Stimulated activated naive CD4-positive, alpha-beta T cell treated with Interleukin-2 at 50 U/mL for 16 hours (primary cell): Measurements from ENCODE around the gene RIPOR3.
A peak's percentile ranks its signal among the peaks of the same experiment; 100 is the strongest.

Experiments used
- DNase-seq: peaks from one replicate; lab custom pipeline; 2025; lab: John Stamatoyannopoulos, UW

The RIPOR3 gene

GRCh38 chr20:50589548-50590347 is 101.6 kb downstream of the RIPOR3 start:
- no peak for DNase-seq

DNA sequence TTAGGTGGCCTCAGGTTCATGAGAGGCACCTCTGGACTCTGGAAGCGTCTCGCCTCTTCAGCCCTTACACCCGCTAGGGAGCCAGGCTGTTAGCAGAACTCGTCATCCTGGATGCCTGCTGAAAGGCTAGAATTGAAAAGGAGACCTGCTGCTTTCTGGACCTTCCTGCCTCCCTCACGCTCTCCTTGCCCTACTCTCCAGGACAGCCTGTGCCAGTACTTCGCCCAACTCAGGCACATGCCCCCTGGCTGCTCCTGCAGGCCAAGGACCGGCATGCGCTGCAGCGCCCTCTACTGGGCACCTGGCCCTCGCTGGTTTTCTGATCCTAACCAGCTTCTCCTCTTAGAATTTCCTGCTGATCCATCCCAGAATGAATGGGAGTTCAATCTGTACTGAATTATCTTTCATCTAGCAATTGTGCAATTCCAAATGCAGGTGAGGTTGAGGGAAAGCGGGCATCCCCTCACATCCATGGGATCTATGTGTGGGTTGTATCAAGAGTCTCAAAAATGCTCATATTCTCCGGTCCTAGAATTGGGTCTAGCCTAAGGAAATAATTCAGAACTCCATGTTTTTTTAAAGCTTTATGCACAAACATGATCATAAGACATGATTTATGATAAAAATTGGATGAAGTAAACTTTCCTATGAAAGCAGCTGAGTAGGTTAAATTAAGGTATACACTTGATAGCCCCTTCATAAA is 103.2 kb downstream of the RIPOR3 start:
- peak; percentile 59 for DNase-seq

DNA sequence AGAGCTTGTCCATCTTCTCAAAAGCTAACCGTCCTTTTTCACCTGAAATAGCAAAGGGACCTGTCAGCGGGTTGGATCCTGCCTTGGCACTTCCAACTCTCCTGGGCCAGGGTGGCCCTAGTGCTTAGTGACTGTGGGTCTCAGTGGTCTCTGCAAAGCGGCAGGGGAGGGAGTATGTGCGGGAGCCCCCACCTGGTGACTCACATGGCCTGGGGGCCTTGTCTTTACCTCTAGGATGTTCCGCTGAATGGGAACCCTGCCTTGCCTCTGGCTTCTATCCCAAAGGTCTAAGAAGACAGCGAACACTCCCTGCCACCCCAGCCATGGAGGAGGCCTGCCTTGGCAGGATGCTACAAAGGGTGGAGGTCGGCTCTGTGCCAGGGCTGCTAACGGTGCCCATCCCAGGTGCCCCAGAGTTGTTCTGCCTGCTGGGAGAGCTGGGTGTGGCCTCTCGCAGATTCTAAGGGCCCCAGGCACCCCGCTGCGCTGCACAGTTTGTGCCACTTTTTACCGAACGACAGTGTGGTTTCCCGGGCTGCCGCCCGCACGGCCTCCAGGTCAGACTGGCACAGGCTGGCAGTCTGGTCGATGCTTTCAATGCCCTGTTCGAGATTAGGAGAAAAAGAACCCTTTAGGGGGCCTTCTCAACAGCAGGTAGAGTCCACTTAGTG is 103.9 kb downstream of the RIPOR3 start:
- no peak for DNase-seq

DNA sequence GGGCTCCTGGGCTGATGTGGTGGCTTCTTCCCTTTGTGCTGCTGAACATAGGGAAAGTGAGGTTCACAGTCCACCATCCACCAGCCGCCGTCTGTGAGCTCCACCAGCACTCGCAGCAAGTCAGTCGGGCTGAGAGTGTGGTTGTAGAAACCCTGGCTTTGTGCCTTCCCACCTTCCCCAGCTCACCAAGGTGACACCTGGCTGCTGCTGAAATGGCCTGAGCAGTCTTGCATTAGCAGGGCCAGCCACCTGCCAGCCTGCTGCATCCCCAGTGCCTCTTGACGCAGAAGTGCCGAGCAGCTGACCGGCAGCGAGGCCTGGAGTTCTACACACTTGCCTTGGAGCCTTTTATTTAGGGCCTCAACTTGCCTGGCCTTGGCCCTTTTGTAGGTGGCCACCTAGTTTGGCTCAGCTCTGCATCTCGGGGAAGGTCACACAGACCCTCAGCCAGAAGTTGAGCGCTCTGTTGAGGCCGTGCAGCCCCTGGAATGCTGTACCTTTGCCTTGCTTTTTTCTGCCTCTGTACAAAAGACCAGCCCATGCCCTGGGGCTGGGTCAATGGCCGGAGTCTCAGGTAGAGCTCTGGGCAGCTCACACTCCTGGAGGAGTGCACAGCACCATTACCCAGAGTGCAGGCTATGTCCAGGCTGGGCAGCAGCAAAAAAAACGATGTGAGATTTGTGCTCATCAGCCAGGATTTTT is 104.7 kb downstream of the RIPOR3 start:
- DNase-seq, result no peak

- DNase-seq, result no peak
These were observed 105.7 kb downstream of the RIPOR3 start for GRCh38 chr20:50585678-50586077.

DNA sequence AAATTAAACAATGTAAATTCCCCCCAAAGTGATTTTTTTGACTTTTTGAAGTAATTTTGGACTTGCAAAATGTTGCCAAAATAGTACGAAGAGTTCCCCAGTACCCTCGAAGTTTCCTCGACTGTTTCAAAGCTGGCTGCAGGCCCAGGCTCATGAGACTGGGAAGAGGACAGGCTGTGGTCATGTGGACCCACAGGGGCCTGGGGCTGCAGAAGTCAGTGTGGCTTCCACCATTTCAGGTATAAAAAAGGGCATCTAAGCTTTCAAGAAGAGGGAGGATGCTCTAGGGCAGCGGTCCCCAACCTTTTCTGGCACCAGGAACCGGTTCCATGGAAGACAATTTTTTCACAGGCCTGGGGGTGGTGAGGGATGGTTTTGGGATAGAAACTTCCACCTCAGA is 106.1 kb downstream of the RIPOR3 start:
- no peak for DNase-seq

- no peak for DNase-seq
These were observed 106.7 kb downstream of the RIPOR3 start for GRCh38 chr20:50584687-50585086.

DNA sequence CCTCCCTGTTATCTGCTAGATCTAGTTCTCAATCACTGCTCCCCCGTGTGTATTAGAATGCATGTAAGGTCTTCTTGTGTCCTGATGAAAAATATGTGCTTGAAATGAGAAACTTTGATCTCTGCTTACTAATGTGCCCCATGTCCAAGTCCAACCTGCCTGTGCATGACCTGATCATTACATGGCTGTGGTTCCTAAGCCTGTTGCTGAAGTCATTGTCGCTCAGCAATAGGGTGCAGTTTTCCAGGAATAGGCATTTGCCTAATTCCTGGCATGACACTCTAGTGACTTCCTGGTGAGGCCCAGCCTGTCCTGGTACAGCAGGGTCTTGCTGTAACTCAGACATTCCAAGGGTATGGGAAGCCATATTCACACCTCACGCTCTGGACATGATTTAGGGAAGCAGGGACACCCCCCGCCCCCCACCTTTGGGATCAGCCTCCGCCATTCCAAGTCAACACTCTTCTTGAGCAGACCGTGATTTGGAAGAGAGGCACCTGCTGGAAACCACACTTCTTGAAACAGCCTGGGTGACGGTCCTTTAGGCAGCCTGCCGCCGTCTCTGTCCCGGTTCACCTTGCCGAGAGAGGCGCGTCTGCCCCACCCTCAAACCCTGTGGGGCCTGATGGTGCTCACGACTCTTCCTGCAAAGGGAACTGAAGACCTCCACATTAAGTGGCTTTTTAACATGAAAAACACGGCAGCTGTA is 107.7 kb downstream of the RIPOR3 start:
- DNase-seq, result no peak

DNA sequence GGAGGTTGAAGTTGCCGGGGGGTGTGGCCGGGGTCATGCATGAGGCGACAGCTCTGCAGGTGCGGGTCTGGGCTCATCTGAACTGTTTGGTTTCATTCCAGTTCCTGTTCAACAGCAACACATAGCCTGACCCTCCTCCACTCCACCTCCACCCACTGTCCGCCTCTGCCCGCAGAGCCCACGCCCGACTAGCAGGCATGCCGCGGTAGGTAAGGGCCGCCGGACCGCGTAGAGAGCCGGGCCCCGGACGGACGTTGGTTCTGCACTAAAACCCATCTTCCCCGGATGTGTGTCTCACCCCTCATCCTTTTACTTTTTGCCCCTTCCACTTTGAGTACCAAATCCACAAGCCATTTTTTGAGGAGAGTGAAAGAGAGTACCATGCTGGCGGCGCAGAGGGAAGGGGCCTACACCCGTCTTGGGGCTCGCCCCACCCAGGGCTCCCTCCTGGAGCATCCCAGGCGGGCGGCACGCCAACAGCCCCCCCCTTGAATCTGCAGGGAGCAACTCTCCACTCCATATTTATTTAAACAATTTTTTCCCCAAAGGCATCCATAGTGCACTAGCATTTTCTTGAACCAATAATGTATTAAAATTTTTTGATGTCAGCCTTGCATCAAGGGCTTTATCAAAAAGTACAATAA is 108.6 kb downstream of the RIPOR3 start:
- DNase-seq, result no peak

DNA sequence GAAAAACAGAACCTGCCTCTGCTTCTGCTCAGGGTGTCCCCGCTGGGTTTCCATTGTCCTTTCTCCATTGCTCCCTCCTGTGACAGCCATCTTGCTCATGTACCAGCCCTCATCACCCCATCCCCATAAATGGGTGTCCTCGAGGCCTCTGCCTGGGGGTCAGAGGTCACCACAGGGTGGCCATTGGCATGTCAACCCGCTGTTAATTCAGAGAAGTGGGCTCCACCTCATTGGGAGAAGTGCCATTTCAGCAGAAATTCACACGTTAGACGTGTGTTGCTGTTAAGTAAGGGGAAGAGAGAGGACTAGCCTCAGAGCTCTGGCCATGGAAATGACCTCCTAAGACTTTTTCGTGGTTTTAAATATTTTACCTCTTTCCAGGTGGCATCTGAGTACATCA is 109.2 kb downstream of the RIPOR3 start:
- no peak for DNase-seq

DNA sequence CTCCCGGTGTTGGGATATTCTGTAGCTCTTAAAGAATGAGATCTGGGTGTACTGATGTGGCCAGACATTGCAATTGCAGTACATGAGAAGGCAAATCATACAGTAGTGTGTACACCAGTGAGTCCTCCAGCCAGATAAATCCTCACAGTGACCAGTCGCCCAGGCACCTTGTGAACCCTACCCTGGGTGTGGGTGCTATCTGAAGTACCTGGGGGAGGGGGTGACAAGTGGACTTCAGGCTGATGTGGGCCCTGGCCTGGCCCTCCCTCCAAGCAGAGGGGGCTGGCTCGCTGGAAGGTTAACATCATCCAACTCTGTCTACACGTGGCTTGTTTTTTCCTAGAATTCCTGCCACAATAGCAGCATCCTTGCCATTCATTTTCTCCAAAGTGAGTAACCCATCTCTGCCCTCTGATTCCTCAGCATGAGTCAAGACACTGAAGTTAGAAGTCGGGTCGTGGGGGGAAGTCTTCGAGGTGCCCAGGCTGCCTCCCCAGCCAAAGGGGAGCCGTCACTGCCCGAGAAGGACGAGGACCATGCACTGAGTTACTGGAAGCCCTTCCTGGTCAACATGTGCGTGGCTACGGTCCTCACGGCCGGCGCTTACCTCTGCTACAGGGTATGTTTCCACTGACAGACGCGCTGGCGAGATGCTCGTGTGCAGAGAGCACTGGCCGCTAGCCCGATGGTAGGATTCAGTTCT is 110.3 kb downstream of the RIPOR3 start:
- DNase-seq, result no peak

DNA sequence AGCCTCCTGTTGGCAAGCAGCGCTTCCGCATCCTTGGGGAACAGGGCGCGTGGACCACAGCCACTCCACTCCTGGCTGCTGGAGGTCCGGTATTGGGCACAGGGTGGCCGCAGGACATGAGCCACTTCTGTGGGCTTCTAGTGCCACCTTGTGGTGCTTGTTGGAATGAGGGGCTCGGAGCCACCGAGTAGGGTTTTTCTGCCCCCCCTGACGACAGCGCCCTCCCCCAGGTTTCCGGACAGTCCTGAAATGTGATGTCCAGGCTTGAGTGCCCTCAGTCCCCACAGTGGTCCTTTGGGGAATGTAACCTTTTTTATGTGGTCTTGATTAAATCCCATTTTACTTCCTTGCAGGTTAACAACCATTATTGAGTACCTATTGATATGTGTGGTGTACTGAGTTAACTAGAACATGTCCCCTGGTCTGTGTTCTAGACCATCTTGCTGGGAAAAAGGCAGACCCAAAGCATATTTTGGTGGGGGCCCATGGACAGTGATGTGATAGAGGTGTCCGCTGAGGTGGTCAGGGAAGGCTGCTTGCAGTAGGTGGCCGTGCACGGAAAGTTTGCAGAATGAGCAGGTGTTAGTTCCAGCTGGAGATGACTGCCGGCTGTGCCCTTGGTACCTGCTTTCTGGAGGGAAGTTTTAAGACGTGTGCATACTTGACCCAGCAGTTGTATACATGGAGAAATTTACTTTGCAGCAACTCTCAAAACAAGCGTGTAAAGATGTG is 111.2 kb downstream of the RIPOR3 start:
- DNase-seq, result no peak

- DNase-seq, result no peak
These were observed 111.8 kb downstream of the RIPOR3 start for GRCh38 chr20:50579511-50579910.

DNA sequence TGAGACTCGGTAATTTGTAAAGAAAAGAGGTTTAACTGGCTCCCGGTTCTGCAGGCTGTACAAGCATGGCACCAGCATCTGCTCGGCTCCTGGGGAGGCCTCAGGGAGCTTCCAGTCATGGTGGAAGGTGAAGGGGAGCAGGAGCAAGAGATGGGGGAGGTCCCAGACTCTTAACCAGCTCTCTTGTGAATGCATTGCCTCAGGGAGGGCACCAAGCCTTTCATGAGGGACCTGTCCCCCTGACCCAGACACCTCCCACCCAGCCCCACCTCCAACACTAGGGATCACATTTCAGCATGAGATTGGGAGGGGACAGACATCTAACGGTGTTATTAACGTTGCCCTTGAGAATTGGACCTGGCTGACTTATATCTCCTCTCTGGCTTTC is 112.6 kb downstream of the RIPOR3 start:
- DNase-seq, result no peak

DNA sequence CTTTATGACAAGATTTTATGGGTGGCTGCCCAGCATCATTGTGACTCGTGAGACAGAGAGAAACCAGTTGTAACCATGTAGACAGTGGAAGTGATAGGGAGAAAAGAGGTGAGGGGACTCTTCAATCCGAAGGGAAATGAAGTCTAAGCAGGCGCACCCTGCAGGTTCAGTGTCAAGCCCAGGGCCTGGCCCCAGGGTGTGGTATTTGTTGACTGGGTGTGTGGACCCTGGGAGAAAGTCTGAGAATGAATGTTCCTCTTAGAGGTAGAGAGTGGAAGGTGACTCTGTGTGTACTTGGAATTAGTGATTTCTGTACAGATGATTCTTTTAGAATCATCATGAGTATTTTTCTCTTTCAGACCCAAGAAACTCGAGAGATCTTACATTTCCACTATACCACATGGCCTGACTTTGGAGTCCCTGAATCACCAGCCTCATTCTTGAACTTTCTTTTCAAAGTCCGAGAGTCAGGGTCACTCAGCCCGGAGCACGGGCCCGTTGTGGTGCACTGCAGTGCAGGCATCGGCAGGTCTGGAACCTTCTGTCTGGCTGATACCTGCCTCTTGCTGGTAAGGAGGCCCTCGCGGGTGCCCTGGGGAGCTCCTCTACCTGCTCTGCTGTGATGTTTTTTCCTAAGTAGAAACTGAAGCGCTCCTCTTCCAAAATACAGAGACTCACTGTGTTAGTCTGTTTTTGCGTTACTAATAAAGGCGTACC is 113.1 kb downstream of the RIPOR3 start:
- no peak for DNase-seq

DNA sequence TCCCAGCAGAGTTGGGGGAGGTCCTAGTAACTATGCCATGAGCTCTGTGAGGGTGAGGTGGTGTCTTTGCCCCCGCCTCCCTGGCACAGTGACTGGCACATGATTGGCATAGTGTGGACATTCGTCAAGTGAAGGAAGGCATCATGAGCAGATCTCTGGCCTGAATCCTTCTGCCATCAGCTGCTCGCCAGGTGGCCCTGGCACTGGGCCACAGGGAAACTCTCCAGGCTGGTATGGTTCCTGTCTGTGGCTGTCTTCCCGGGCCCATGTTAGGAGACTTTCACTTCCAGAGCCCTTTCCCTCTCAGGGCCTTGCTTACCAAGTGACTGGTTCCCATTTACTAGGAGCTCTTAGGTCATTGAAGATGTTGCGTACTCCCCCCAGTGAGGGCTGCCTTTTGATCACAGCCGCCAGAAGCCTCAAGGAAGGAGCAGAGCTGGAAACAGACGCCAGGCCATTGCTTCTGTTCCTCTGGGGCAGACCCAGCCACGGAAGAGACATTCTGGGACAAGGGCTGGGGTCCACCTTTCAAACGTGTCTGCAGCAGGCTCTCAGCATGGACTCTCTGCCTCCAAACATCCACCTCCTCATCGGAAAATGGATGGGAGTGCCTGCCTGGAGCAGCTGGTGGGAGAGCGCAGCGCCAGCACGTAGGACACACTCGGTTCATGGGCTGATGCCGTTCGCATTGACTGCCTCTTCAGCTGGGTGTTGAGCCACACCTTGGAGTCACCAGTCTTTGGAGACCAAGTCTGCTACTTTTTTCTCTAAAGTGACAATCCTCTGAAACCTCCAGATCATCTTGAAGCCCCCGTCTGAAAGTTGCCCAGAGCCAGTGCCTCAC is 113.9 kb downstream of the RIPOR3 start:
- DNase-seq, result no peak

DNA sequence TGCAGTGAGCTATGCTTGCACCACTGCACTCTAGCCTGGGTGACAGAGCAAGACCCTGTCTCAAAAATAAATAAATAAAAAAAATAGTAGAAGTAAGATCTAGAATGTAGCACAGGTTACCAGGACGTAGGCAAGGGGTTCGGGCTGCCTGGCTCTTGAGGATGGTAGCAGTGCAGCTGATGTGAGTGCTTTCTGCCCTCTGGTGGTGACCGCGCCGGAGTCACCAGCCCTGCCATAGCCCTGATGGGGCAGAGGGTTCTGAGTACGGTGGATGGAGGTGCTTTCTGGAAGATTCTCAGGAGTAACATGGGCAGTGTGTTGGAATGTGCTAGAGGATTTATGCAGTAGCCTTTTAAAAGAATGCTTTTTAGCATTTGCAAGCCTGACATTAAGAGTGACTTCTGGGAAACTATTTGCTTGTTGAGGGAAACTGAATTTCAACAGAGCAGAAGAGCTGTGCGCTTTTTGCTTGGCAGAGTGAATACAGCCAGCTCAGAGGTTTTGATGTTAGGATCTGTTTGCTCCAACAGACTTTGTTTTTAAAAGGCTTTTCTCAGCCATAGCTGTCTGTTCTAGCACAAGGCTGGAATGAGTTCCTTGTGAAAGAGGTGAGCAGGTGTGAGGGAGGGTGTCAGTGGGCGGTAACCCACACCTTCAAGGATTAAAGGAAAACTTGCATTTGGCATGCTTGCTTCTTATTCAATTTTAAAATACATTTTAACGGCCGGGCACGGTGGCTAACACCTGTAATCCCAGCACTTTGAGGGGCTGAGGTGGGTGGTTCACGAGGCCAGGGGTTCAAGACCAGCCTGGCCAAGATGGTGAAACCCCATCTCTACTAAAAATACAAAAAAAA is 115.2 kb downstream of the RIPOR3 start:
- peak; percentile 65 for DNase-seq
